HepG2 (cell line): ENCODE measurements around the gene GMPPA. TPM values are rescaled to one million over a fixed set of nuclear protein-coding genes. Genes with fewer than 3 reads are reported as not detected.
A peak's percentile ranks its signal among the peaks of the same experiment; 100 is the strongest.

ENCODE experiments used
- ATAC-seq: fragments of 200-7000 bp; cut with Tn5 transposase; 3 replicates; pipeline ENCODE4 v1.9.1; 2020; ENCODE audit warnings: mild to moderate bottlenecking, moderate library complexity
- BruUV-seq: library from RNA; stranded (reverse); fragments of 400-500 nt; replicated peaks from 2 replicates; lab custom pipeline; 2021; lab: Mats Ljungman, UMichigan
- CTCF ChIA-PET: fragments of 300-600 bp; formaldehyde crosslinking; extraction: SDS; loops from one replicate; lab custom pipeline; 2021; ENCODE audit warnings: low total read pairs, inconsistent platforms, low intra/inter-chr PET ratio; lab: Yijun Ruan, JAX
- POLR2A ChIA-PET: fragments of 350-600 bp; sonication (Branson Sonifier 250); formaldehyde crosslinking; loops from one replicate; lab custom pipeline; 2020; ENCODE audit warnings: antibody characterized with exemption, inconsistent platforms; lab: Yijun Ruan, JAX
- DNase-seq: peaks from one replicate; pipeline ENCODE4 v3.0.0-alpha.2; 2015; ENCODE audit warnings: low spot score
- FAIRE-seq: peaks from 3 replicates; lab custom pipeline; 2011; peaks lifted over from hg19 to GRCh38; lab: Jason Lieb, UNC
- H2AFZ ChIP-seq: one replicate; pipeline ENCODE4 v1.6.1; 2011; ENCODE audit warnings: low read length, inconsistent platforms
- H3K27ac ChIP-seq: fragments of 300-600 bp; 3 replicates; pipeline ENCODE4 v1.8.0; 2011; ENCODE audit warnings: mixed run types, mild to moderate bottlenecking, mixed read lengths, low read length, inconsistent platforms; ENCODE audit not compliant: insufficient read depth; ENCODE audit errors: extremely low read length
- H3K27me3 ChIP-seq, 2 experiments: fragments of 200-600 bp in 1 of 2; 2 replicates in 1 of 2; 3 replicates in 1 of 2; pipeline versions ENCODE4 v1.6.0 to v1.8.0; 2011; ENCODE audit warnings: low read length in 2 of 2, mild to moderate bottlenecking in 2 of 2, moderate library complexity in 2 of 2, inconsistent platforms in 1 of 2; ENCODE audit not compliant: insufficient read depth in 2 of 2, control insufficient read depth in 1 of 2
- H3K36me3 ChIP-seq, 2 experiments: fragments of 200-600 bp in 1 of 2; replicated peaks in 1 of 2; 2 replicates in 1 of 2; 3 replicates in 1 of 2; pipeline versions ENCODE4 v1.5.1 to v1.8.0; 2011; ENCODE audit warnings: low read length in 2 of 2, inconsistent platforms in 1 of 2; ENCODE audit not compliant: insufficient read depth in 2 of 2, control insufficient read depth in 1 of 2
- H3K4me1 ChIP-seq: 2 replicates; pipeline ENCODE4 v1.5.1; 2012; ENCODE audit warnings: low read length, inconsistent platforms; ENCODE audit not compliant: insufficient read depth
- H3K4me2 ChIP-seq: 2 replicates; pipeline ENCODE4 v1.6.0; 2011; ENCODE audit warnings: low read depth, low read length, inconsistent platforms
- H3K4me3 ChIP-seq, 3 experiments: fragments of 200-600 bp in 1 of 3; sonication (generic), shearing (Covaris generic) in 1 of 3; replicated peaks in 1 of 3; 2 replicates each; pipeline ENCODE4 v1.5.1; 2011 to 2016; ENCODE audit warnings: low read length in 3 of 3, inconsistent platforms in 2 of 3, low read depth in 2 of 3, mild to moderate bottlenecking in 2 of 3, control low read depth in 1 of 3, mixed read lengths in 1 of 3; ENCODE audit not compliant: insufficient read depth in 1 of 3
- H3K79me2 ChIP-seq: one replicate; pipeline ENCODE4 v1.6.1; 2011; ENCODE audit warnings: low read length, inconsistent platforms; ENCODE audit not compliant: insufficient read depth
- H3K9ac ChIP-seq: 2 replicates; pipeline ENCODE4 v1.6.0; 2011; ENCODE audit warnings: mild to moderate bottlenecking, low read depth, low read length, inconsistent platforms; ENCODE audit not compliant: insufficient read depth
- H3K9me3 ChIP-seq: 2 replicates; pipeline ENCODE4 v1.5.1; 2012; ENCODE audit warnings: mild to moderate bottlenecking, low read length
- H4K20me1 ChIP-seq: 2 replicates; pipeline ENCODE4 v1.6.0; 2011; ENCODE audit warnings: inconsistent platforms, mild to moderate bottlenecking, low read length, moderate library complexity; ENCODE audit not compliant: insufficient read depth
- DNMT1 ChIP-seq: sonication (generic); formaldehyde crosslinking; IDR thresholded peaks from 2 replicates; pipeline ENCODE4 v1.5.1; 2020; ENCODE audit warnings: mild to moderate bottlenecking, missing genetic modification reagents
- GABPB1 ChIP-seq: IDR thresholded peaks from 2 replicates; pipeline ENCODE4 v1.6.1; 2016; ENCODE audit warnings: mild to moderate bottlenecking, missing genetic modification reagents, moderate library complexity, missing compliant biosample characterization
- PAX8 ChIP-seq: sonication (generic); formaldehyde crosslinking; IDR thresholded peaks from 2 replicates; pipeline ENCODE4 v1.8.0; 2022; ENCODE audit warnings: mild to moderate bottlenecking, missing genetic modification reagents, borderline replicate concordance
- RXRA ChIP-seq: sonication (generic); formaldehyde crosslinking; IDR thresholded peaks from 2 replicates; pipeline ENCODE4 v1.5.1; 2020; ENCODE audit warnings: missing genetic modification reagents
- SALL2 ChIP-seq: sonication (generic); formaldehyde crosslinking; IDR thresholded peaks from 2 replicates; pipeline ENCODE4 v1.8.1; 2023; ENCODE audit warnings: mild to moderate bottlenecking, missing genetic modification reagents, inconsistent platforms
- SOX6 ChIP-seq, 2 experiments: fragments of 450-650 bp in 1 of 2; sonication (generic) in 1 of 2; formaldehyde crosslinking in 1 of 2; IDR thresholded peaks; 2 replicates each; pipeline versions ENCODE4 v1.4.0 to v1.6.1; 2017 to 2020; ENCODE audit warnings: antibody characterized with exemption in 1 of 2, mild to moderate bottlenecking in 1 of 2, missing genetic modification reagents in 1 of 2
- TBX2 ChIP-seq: sonication (generic); formaldehyde crosslinking; IDR thresholded peaks from 2 replicates; pipeline ENCODE4 v1.5.0; 2020; ENCODE audit warnings: missing genetic modification reagents, mild to moderate bottlenecking, borderline replicate concordance
- TOPORS ChIP-seq: sonication (generic); formaldehyde crosslinking; IDR thresholded peaks from 2 replicates; pipeline ENCODE4 v1.8.0; 2023; ENCODE audit warnings: mild to moderate bottlenecking, missing genetic modification reagents
- ZNF17 ChIP-seq: sonication (generic); formaldehyde crosslinking; IDR thresholded peaks from 2 replicates; pipeline ENCODE4 v1.5.0; 2020; ENCODE audit warnings: mild to moderate bottlenecking, missing genetic modification reagents
- ZNF567 ChIP-seq: sonication (generic); formaldehyde crosslinking; IDR thresholded peaks from 2 replicates; pipeline ENCODE4 v1.8.1; 2023; ENCODE audit warnings: mild to moderate bottlenecking, missing genetic modification reagents, borderline replicate concordance
- ZNF609 ChIP-seq: sonication (generic); formaldehyde crosslinking; IDR thresholded peaks from 2 replicates; pipeline ENCODE4 v1.4.0; 2020; ENCODE audit warnings: mild to moderate bottlenecking, missing genetic modification reagents, borderline replicate concordance
- WGBS: methylation state at CpG from one replicate; pipeline ENCODE4 v1.1.6; 2017; ENCODE audit warnings: low lambda C conversion rate; 5-methylcytosine and 5-hydroxymethylcytosine counted together
- in situ Hi-C: cut with HindIII; loops from 2 replicates; pipeline ENCODE4 v1.10.0; 2017; ENCODE audit warnings: low pct_unique_long_range_greater_than_20kb; ENCODE audit not compliant: extremely low pct_ligation_motif_present
- intact Hi-C: fragments of 100-400 bp; cut with micrococcal nuclease; formaldehyde crosslinking; loops from one replicate; pipeline ENCODE4 v1.10.0; 2022; ENCODE audit not compliant: unreplicated experiment
- polyA plus RNA-seq, 8 experiments: library from polyadenylated mRNA; depleted of rRNA in 3 of 8; stranded (reverse) in 7 of 8; unstranded in 1 of 8; fragments of >200 nt; fragmentation: Illumina TruSeq in 4 of 8; extraction: Trizol in 4 of 8; gene quantifications; 2 replicates each; pipeline versions ENCODE4 v1.2.1 to v1.2.3, GENCODE V29; 2011 to 2016; ENCODE audit warnings: low read depth in 4 of 8, missing spikeins in 1 of 8, mixed read lengths in 1 of 8; ENCODE audit not compliant: insufficient read depth in 1 of 8
- total RNA-seq, 5 experiments: library from RNA; depleted of rRNA; stranded (reverse); fragments of >200 nt; fragmentation: Illumina TruSeq; extraction: Trizol; gene quantifications; 2 replicates each; pipeline ENCODE4 v1.2.3, GENCODE V29; 2016; ENCODE audit warnings: low read depth in 1 of 5

Gene GMPPA
- total and polyA plus RNA-seq, 2 of the 13 experiments (the other 11 are each of a cell fraction or from before 2014, with no cell fraction given) = 81.1 to 106 TPM

GRCh38 chr2:219508971-219509779, 10.5 kb downstream of the GMPPA start:
- no peak overlapping the region for H3K27ac ChIP-seq
- H3K27me3 ChIP-seq = peaks cover 8 to 33% of the 10 kb centered on the region in 2 experiments
- H3K79me2 ChIP-seq = no peaks in the 10 kb centered on the region
- no TSS peak for BruUV-seq
- CTCF ChIA-PET = interaction anchor here (1.0 to 1.9 kb wide), 6 partner anchors 15 to 133 kb away, joined by 3 to 26 read pairs (median 8); a partner anchor contains a TSS
- POLR2A ChIA-PET = interaction anchor here (0.7 to 7.7 kb wide), 4 partner anchors 10 to 121 kb away, joined by 3 to 94 read pairs (median 8); partner anchors contain the start of genes DNPEP, GMPPA and OBSL1
- intact Hi-C loops = no loop called here
- H3K9me3 ChIP-seq = no peaks in the 10 kb centered on the region
- in situ Hi-C loops = no loop called here
- no peak overlapping the region for H3K9ac ChIP-seq
- FAIRE-seq = no peak
- TF ChIP-seq TOPORS (no peak), GABPB1 (CRISPR knock-in tag) (no peak), DNMT1 (CRISPR knock-in tag) (no peak), SOX6 (IDR thresholded peaks at IDR 0.05) (no peak), SOX6 (CRISPR knock-in tag; IDR thresholded peaks at IDR 0.05) (0 out of 2 replicates have a peak, but pooled peaks have one; percentile 2), ZNF17 (no peak), PAX8 (CRISPR knock-in tag) (0 out of 2 replicates have a peak, but pooled peaks have one; percentile 9), SALL2 (CRISPR knock-in tag) (no peak), ZNF567 (CRISPR knock-in tag) (no peak), ZNF609 (no peak), TBX2 (CRISPR knock-in tag) (peak; percentile 35; the same call in 1 of the 2 replicates), RXRA (CRISPR knock-in tag) (0 out of 2 replicates have a peak, but pooled peaks have one; percentile 34)
- TF ChIP-seq, all 625 proteins: peak for 4
- WGBS = 53% methylated on average over 13 of the region's 14 CpGs
- Histone ChIP-seq H2AFZ (no peak overlapping the region), H3K4me2 (peak overlapping the region; percentile 96), H3K4me1 (peaks cover 32% of the 10 kb centered on the region), H3K4me3 (peak overlapping the region in 1 of 3 experiments; percentile 70; a peak in 1 of 6 replicates), H3K36me3 (peaks cover 10 to 18% of the 10 kb centered on the region in 2 experiments; a peak in 4 of 5 replicates), H4K20me1 (peaks cover 11% of the 10 kb centered on the region; the same call in 1 of the 2 replicates)
- ATAC-seq = peak; percentile 31
- no peak for DNase-seq
